ENCODE results near the gene AP4S1.
A peak's percentile ranks its signal among the peaks of the same experiment; 100 is the strongest.
"Not testable (repeated sequence)": the region's sequence is repeated elsewhere in the genome, so short reads cannot be mapped to it uniquely, and the experiment has no call there.

AP4S1 gene

DNA sequence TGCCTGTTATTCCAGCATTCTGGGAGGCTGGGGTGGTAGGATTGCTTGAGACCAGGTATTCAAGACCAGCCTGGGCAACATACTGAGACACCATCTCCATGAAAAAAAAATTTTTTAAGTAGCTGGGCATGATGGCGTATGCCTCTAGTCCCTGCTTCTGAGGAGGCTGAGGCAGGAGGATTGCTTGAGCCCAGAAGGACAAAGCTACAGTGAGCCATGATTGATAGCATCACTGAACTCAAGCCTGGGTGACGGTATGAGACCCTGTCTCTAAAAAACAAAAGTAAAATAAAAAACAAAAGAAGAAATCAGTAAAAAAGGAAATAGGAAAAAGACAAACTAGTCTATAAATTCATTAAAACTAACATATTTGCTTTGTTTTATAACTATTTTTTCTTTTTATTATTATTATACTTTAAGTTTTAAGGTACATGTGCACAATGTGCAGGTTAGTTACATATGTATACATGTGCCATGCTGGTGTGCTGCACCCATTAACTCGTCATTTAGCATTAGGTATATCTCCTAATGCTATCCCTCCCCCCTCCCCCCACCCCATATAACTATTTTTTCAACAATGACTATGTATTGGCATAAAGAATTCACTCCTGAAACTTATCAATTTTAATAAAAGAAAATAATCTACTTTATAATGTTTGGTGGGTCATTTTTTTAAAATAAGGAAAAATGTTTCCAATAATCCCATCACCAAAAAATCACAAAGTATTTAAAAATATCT lies 15.4 kb upstream of the AP4S1 start:
- no peak for DNase-seq

DNA sequence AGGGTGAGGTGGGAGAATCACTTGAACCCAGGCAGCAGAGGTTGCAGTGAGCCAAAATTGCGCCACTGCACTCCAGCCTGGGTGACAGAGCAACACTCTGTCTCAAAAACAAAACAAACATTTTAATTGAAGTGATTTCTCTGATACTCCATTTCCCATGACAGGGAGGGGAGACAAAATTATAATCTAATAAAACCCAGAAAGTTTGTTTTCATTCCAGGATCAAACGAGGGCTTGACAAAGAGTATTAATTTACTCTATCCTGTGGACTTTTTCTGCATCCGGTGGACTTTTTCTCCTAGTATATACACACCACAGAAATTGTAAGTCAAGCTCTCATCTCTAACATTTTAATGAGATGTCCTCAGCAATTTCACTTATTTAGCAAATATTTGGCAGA lies 14.5 kb upstream of the AP4S1 start:
- DNase-seq, result no peak

DNA sequence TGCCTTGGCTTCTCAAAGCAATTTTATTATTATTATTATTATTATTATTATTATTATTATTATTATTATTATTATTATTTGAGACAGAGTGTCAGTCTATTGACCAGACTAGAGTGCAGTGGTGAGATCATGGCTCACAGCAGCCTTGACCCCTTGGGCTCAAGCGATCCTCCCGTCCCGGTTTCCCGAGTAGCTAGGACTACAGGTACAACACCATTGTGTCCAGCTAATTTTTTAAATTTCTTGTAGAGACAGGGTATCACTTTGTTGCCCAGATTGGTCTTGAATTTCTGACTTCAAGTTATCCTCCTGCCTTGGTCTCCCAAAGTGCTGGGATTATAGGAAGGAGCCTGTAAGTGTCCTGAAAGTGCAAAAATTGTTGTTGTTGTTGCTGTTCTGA lies 11.6 kb upstream of the AP4S1 start:
- DNase-seq, result no peak

DNA sequence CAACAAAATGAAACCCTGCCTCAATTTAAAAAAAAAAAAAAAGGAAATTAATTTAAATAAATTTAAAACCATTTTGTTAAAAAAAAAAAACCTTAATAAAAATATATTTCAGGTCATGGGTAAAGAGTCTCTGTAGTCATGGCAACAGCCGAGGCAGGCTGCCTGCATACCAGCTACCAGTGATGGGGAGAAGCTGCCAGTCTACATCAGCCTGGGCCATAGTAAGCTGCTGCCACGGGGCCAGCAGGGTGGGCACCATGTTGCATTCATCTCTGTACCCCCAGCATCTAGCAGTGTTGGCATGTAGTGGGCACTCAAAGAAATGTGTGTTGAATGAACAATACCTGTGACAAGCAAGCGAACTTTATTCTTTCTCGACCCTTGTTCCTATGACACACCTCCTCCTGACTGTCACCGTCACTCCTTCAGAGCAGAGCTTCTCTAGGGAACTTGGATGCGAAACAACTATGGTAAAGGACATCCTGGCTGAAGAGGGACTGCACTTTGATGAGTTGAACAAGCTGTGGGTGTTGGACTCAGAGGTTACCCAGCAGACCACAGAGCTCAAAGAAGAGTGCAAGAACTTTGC lies 7.3 kb upstream of the AP4S1 start:
- DNase-seq, result no peak

DNA sequence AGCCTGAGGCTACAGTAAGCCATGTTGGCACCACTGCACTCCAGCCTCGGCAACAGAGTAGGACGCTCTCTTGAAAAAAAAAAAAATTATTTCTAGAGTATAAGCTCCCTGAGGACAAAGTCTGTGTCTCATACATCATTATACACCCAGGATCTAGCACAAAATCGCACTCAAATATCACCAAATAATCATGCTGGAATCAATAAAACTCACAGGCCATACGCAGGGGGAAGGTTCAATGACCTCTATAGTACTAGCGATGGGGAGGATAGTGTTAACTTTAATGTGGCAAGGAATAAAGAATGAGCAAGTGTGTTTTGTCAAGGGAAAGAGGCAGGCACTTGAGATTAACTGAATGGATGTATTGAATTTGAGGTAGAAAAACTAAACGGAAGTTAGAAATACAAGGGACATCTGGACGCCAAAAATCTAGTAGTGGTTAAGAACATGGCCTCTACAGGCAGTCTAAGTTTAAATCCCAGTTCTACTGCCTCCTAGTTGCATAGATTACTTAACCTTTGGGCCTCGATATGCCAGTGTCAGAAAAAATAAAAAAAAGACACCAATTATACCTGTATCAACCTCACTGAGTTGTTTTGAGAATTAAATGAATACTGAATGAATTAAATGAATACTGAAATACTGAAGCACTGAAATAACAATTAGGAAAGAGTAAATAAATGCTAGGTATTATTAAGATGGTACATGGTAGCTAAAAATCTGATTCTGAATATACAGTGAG lies 4.4 kb upstream of the AP4S1 start:
- no peak for DNase-seq

DNA sequence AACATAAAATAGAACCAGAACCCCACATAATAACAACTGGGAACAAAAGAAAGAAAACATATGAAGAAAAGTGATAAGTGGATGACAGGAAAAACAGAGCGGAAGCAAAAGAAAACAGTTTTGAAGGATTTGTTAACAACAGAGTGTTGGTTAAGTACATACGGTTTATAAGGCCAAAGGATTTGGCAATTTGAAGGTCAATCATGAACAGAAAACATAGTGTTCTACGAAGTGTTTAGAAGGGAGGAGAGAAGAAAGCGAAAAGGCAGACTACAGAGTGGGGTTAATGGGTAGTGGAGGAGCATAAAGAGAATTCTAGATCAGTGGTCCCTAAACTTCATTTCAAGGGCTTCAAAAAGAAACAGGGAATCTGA lies 3.9 kb upstream of the AP4S1 start:
- DNase-seq, result no peak

DNA sequence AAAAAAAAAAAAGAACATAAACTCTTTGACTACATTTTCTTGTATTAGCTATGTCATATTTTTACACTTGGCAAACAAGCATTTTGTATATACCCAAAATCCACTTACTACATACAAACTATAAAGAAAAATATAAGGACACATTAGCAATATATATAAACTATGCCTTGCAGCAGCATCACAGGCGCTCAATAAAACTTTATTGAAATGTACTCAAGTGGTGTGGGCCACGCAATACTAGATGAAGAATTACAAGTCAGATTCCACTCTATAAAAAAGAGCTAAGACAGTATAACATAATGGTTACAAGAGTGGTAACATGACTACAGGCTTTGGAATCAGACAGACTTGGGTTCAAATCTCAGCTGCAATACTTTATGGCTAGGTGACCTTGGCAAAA lies 3.1 kb upstream of the AP4S1 start:
- DNase-seq, result no peak

DNA sequence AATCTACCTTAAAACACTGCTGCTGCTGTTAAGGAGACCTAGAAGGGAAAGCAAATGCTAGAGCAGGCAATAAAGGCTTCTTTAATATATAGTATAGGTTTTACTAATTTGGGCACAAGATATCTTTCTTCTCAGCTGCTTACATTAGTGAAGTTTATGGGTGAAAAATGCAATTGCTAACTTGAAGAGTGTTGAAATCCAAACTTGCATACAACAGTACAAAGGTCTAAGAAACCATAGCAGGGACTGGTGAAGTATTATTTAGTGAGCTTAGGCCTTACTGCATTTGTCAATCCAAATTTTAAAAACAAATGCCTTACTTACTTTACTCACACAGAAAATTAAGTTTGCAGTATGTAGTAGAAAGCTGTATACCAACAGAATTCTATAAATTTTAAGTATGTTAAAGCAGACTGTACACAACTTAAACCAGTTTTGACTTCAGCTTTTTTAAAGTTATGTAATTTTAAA lies 1.4 kb upstream of the AP4S1 start:
- no peak for DNase-seq

DNA sequence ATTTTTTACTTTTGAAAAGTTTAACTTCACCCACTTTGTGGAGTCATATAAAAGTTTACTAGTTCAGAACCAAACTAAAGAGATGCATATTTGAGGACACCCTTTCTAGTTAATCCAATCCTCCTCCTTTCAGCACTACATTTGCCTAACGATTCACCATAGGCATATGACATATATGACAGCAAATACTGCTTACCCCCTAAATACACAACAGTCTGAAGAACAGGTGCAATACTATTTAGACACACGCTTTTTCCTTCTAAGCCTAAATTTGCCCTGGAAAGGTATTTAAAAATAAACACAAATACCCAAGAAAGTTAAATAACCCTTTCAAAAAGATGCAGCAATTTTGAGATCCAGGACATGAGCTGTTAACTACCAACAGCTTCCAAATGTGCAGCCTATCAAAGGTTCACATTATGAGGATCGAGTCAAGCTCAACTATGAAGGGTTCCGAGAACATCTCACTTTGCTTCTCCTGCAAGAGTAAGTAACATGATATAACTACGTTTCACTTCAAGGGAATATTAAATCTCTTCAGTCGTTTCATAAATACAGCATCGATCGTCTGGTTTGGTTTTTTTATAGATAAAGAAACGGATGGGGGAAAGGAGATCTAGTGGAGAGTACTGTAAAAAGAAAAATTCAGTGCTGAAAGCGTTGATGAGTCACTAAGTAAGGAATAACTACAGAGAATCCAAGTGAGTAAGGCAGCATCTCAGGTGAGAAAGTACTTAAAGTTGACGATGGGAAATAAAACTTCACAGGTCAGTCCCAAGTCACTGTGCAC lies 677 bp upstream of the AP4S1 start:
- DNase-seq, result no peak

DNA sequence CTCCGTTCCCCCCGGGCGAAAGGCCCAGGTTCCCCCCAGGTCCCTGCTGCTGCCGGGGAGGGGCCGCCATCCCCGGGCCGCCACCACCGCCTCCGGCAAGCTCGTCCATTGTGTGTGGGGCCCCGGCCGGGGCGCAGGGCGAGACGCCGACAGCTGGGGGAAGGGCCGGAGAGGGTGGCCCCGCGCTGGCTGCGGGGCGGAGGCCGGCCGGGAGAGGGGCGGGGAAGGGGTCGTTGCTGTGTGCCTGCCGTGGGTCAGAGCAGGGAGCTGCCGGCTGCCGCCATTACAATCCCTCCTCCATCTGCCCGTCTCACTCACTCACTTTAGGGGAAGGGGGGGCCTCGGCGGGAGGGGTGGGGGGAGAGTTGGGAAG lies 614 bp downstream of the AP4S1 start, which contains the start of gene STRN3:
TSS of gene STRN3 (minus strand) at position 303 of the 373 bp plus-strand sequence. CDS start at position 109, 194 bp downstream.
- DNase-seq, result no peak

DNA sequence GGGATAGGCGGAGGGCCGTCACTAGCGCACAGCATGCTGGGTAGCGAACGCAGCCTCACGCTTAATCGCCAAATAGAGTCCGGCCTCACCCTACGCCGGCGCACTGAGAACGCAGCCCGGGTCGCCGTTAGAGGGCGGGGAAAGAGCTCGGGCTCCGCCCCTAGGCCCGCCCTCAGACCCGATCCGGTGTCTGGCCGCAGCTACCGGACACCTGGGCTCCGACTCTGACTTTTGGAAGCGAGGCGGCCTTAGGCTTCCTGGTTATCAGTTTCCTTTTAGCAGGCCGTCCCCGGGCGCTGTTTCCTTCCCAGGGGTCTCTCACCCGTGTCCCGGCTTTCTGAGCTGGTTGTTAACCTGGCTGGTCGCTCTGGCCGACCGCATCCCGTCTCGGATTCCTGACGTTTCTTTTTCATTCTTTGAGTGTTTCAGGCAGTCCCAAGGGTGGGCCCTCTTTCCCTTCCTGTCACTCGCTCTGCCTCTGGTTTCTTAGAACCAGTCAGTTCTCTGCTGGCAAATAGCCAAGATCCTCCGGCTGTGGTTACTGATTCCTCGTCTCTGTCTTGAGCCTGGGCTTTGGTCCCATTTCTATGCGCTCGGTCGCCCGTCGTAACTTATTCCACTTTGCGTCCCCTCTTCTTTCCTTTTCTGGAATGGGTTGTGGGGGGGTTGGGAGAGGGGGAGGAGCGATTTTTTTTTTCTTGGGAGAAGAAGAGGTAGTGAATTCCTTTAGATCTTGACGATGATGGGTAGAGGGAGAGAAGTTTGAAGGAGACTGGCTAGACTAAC lies 1.2 kb downstream of the AP4S1 start:
- peak; percentile 97 for DNase-seq

DNA sequence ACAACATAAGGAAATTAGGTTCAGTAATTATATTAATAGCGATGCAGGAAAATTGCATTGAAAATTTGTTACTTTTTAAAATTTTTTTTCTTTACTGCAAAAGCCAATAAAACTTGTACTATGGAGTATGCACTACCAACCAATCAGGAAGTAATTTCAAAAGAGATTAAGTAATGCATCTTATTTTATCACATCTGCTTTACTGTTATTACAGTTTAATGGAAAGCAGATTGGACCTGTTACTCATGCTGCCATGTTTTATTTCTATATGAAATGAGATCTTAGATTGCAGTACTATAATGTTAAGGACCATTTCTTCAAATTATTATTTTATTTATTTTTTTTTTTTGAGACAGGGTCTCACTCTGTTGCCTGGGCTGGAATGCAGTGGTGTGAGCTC lies 2.4 kb downstream of the AP4S1 start:
- no peak for DNase-seq

DNA sequence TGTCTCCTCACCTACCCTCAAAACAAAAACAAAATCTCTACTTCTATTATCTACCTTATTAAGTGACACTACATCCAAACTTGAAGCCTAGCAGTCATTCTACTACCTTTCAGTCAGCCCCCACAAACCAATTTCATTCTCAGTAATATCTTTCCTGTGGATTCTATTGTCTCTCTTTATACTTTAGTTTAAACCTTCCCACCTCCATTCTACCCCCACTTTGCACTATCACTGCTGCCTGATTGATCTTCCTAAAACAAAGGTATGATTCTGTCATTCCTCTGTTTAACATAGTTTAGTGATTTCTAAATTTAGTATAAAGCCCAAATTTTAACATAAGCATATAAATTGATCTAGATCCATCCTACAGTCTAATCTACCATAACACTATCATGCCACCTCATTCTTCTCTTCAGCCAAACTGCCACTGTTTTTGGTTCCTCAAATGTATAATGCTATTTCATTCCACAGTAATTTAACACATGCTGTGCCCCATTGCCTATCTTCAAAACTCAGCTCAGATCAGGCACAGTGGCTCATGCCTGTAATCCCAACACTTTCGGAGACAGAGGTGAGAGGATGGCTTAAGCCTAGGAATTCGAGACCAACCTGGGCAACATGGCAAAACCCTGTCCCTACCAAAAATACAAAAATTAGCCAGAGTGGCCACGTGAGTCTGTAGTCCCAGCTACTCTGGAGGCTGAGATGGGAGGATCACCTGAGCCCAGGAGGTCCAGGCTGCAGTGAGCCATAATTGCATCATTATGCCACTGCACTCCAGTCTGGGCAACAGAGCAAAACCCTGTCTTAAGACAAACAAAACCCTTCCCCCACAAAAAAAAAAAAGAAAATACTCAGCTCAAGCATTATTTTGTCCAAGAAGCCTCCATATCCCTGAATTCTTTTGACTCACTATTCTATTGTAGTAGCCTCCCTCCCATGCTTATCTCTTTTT lies 3.8 kb downstream of the AP4S1 start:
- DNase-seq, result no peak

DNA sequence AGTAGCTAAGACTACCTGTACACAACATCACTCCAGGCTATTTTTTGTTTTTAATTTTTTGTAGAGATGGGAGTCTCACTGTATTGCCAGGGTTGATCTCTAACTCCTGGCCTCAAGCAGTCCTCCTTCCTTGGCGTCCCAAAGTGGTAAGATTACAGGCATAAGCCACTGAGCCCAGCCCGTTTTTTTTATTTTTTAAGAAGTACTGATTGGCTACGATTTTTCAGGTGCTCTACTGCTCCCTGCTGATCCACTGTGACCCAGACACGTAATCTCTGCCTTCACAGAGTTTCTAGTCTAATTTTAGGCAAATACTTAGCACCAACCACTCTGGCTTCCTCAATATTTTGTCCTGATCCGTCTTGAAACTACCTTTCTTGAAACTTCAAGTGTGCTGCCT lies 5.0 kb downstream of the AP4S1 start:
- DNase-seq, result no peak

DNA sequence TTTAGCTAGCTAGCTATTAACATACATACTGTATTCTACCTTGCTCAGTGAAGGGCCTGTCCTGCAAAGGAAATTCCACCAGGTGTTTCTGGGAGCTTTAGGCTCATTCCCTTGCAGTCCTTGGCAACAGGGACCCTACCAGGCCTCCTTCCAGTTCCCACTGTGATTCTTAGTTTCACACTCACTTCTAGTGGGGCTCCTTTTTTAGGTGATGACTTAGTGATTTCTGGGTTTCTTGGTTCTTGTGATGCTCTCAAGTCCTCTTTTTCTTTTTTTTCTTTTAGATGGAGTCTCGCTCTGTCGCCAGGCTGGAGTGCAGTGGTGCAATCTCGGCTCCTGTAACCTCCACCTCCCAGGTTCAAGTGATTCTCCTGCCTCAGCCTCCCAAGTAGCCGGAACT lies 11.1 kb downstream of the AP4S1 start:
- no peak for DNase-seq

DNA sequence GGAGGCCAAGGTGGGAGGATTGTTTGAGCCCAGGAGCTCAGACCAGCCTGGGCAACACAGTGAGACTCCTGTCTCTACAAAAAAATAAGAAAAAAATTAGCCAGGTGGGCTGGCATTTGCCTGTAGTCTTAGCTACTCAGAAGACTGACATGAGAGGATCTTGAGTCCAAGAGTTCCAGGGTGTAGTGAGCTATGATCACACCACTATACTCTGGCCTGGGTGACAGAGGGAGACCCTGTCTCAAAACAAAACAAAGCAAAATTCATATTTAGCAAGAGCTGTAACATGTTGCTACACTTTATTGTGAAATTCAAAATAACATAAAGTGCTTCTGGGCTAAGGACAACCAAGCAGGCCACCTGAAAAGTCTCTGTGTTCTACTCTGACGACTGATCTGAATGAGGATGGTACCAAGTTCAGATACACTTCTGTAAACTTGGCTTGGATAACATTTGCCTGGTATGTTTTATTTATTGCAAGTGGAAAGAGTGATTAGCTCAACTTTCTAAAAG lies 12.3 kb downstream of the AP4S1 start:
- DNase-seq, result no peak

DNA sequence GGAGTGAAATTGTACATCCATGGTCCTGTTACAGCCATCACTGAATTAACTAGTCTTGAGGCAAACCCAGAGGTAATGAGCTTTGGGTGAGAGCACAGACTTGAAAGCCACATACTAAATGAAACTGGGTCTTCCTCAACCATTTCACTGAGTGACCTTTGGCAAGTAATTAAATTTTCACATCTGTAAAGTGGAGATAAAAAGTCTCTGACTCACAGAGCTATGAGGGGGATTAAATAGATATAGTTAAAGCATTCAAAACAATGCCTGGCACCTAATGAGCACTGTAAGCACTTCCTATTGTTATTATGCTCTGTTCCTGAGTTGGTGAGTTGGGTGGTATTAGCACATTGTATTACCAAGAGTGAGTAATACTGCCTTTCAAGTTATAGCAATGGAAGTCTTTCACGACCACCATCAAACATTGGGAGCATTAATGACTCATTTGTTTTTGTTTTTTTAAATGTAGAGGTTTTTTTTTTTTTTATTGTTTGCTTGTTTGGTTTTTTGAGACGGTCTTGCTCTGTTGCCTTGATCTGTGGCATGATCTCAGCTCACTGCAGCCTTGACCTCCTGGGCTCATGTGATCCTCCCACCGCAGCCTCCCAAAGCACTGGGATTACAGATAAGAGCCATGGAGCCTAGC lies 13.2 kb downstream of the AP4S1 start:
- no peak for DNase-seq

DNA sequence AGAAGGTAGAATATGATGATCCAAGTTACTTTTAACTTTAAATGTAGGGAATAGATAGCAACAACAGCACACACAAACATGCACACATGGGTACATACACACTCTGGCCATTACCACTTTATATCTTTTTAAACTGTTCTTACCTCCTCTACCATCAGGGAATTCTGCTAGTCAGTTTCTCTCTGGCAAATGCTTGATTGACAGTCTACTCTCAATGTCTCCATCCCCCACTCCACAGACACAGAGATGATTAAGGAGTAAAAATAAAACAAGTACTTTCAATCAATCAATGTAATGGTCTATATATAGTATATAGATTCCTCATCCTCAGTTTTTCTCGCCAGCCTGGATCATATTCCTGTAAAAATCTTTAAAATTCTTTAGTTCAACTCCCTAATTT lies 16.9 kb downstream of the AP4S1 start:
- no peak for DNase-seq

DNA sequence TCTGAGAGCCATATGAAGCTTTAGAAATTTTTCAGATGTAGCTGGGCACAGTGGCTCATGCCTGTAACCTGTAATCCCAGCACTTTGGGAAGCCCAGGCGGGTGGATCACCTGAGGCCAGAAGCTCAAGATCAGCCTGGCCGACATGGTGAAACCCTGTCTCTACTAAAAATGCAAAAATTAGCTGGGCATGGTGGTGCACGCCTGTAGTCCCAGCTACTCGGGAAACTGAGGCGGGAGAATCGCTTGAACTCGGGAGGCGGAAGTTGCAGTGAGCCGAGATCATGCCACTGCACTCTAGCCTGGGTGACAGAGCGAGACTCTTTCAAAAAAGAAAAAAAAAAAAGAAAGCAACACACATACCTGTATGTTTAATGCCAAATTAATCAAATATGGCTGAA lies 17.4 kb downstream of the AP4S1 start:
- DNase-seq, result not testable (repeated sequence)

DNA sequence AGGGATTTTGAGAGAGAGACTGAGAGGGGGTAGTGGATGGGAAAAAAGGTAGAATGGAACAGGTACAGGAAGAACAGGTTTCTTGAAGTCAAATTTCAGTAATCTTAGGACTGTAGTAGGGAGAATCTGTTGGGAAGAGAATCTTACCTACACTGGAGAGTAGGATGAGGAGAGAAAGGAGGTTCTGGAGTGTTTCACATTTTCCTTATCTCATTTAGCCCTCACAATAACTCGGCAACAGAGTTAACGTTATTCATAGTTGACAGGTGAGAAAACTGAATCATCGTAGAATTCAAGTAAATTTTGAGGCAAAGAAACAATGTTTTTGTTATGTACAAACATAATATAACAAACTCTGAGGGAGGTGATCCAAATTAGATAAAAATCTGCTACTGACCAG lies 17.9 kb downstream of the AP4S1 start:
- no peak for DNase-seq
